Suprapubic skin (tissue), 3 donors: ENCODE data around the gene NTRK1.

Experiments
- EP300 ChIP-seq: sonication (generic); formaldehyde crosslinking; IDR thresholded peaks from one replicate; pipeline ENCODE4 v1.6.1; 2017; ENCODE audit warnings: antibody characterized with exemption
- TF ChIP-seq, protein P1 (sequence below), 2 donors: fragments of 200-600 bp in 1 of 2; fragments of 450-650 bp in 1 of 2; sonication (generic) in 1 of 2; IDR thresholded peaks; one replicate each; pipeline ENCODE4 v1.5.1; 2016 to 2019; ENCODE audit warnings: antibody characterized with exemption in 2 of 2, mild to moderate bottlenecking in 1 of 2, moderate library complexity in 1 of 2

DNA sequence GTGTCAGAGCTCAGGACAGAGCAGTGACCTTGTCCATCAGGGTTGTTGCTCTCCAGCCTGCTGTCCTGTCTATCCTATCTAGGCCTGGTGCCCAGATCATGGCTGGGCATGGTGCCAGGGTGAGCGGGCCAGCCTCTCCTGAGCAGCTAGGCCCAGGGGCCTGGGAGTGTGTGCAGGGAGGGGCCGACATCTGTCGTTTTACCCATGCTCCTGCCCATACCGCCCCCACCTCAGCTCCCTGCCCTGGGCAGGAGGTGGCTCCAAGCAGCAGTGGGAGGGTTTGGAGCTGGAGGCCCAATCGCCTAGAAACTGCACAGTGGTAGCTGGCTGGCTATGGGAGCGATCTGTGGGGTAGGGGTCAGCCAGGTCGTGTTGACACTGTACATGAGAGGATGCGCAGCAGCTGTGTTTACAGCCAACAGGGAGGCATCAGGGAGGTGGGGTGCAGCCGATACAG, 8.2 kb upstream of the NTRK1 start:
- TF ChIP-seq, protein P1, sequence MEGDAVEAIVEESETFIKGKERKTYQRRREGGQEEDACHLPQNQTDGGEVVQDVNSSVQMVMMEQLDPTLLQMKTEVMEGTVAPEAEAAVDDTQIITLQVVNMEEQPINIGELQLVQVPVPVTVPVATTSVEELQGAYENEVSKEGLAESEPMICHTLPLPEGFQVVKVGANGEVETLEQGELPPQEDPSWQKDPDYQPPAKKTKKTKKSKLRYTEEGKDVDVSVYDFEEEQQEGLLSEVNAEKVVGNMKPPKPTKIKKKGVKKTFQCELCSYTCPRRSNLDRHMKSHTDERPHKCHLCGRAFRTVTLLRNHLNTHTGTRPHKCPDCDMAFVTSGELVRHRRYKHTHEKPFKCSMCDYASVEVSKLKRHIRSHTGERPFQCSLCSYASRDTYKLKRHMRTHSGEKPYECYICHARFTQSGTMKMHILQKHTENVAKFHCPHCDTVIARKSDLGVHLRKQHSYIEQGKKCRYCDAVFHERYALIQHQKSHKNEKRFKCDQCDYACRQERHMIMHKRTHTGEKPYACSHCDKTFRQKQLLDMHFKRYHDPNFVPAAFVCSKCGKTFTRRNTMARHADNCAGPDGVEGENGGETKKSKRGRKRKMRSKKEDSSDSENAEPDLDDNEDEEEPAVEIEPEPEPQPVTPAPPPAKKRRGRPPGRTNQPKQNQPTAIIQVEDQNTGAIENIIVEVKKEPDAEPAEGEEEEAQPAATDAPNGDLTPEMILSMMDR (IDR thresholded peaks at IDR 0.05): no peak
- no peak for TF ChIP-seq EP300
